Calu3 (cell line): Measurements from ENCODE around the gene ZBTB39. TPM values are rescaled to one million over a fixed set of nuclear protein-coding genes. Genes with fewer than 3 reads are reported as not detected.
A peak's percentile ranks its signal among the peaks of the same experiment; 100 is the strongest.
"Not testable (repeated sequence)": the region's sequence is repeated elsewhere in the genome, so short reads cannot be mapped to it uniquely, and the experiment has no call there.

Source experiments
- Bru-seq: library from RNA; stranded (reverse); fragments of 400-500 nt; gene quantifications from one replicate; lab custom pipeline; 2021; lab: Mats Ljungman, UMichigan
- BruChase-seq, 2 experiments: library from RNA; stranded (reverse); fragments of 400-500 nt; gene quantifications; one replicate each; lab custom pipeline; 2021; lab: Mats Ljungman, UMichigan
- BruUV-seq: library from RNA; stranded (reverse); fragments of 400-500 nt; replicated peaks from 2 replicates; lab custom pipeline; 2021; lab: Mats Ljungman, UMichigan
- CTCF ChIA-PET: fragments of 300-600 bp; sonication (Branson Sonifier 250); formaldehyde crosslinking; loops from one replicate; lab custom pipeline; 2022; ENCODE audit warnings: antibody characterized with exemption; lab: Charles Lee
- DNase-seq: peaks from one replicate; pipeline ENCODE4 v3.0.0; 2022
- H3K27ac Mint-ChIP-seq: one replicate; pipeline ENCODE4 v1.8.0; 2022; ENCODE audit warnings: mixed read lengths; ENCODE audit not compliant: unreplicated experiment
- H3K27me3 Mint-ChIP-seq: one replicate; pipeline ENCODE4 v1.8.0; 2022; ENCODE audit warnings: mixed read lengths; ENCODE audit not compliant: unreplicated experiment
- H3K36me3 Mint-ChIP-seq: one replicate; pipeline ENCODE4 v1.8.0; 2022; ENCODE audit warnings: mild to moderate bottlenecking, moderate library complexity, mixed read lengths; ENCODE audit not compliant: insufficient read depth, unreplicated experiment
- H3K4me1 Mint-ChIP-seq: one replicate; pipeline ENCODE4 v1.8.0; 2022; ENCODE audit warnings: mild to moderate bottlenecking, low read depth, mixed read lengths; ENCODE audit not compliant: unreplicated experiment
- H3K4me3 Mint-ChIP-seq: one replicate; pipeline ENCODE4 v1.8.0; 2022; ENCODE audit warnings: mild to moderate bottlenecking, low read depth, moderate library complexity, mixed read lengths; ENCODE audit not compliant: unreplicated experiment
- H3K9me3 Mint-ChIP-seq: one replicate; pipeline ENCODE4 v1.8.0; 2022; ENCODE audit warnings: low read depth, mixed read lengths; ENCODE audit not compliant: unreplicated experiment
- intact Hi-C: fragments of 100-400 bp; cut with micrococcal nuclease; formaldehyde crosslinking; loops from one replicate; pipeline ENCODE4 v1.10.0; 2022; ENCODE audit not compliant: unreplicated experiment
- long read RNA-seq: library from polyadenylated mRNA; stranded (forward); transcript quantifications from one replicate; pipeline ENCODE4 v2.0.0, GENCODE V29; 2022
- total RNA-seq: library from RNA; stranded (reverse); gene quantifications from 2 replicates; pipeline ENCODE4 v1.2.3, GENCODE V29; 2022
- TF ChIP-seq, protein P1 (sequence below): fragments of 200-600 bp; IDR thresholded peaks from one replicate; pipeline ENCODE4 v1.8.0; 2022; ENCODE audit warnings: antibody characterized with exemption; ENCODE audit not compliant: unreplicated experiment

ZBTB39 gene, protein sequence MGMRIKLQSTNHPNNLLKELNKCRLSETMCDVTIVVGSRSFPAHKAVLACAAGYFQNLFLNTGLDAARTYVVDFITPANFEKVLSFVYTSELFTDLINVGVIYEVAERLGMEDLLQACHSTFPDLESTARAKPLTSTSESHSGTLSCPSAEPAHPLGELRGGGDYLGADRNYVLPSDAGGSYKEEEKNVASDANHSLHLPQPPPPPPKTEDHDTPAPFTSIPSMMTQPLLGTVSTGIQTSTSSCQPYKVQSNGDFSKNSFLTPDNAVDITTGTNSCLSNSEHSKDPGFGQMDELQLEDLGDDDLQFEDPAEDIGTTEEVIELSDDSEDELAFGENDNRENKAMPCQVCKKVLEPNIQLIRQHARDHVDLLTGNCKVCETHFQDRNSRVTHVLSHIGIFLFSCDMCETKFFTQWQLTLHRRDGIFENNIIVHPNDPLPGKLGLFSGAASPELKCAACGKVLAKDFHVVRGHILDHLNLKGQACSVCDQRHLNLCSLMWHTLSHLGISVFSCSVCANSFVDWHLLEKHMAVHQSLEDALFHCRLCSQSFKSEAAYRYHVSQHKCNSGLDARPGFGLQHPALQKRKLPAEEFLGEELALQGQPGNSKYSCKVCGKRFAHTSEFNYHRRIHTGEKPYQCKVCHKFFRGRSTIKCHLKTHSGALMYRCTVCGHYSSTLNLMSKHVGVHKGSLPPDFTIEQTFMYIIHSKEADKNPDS
- total RNA-seq (10.8 and 11.0 TPM in 2 replicates), Bru-seq, nascent RNA (percentile 78 among the genes with signal in this experiment), BruChase-seq, experiment 1, labeled RNA remaining after a 6-hour chase (percentile 69 among the genes with signal in this experiment), BruChase-seq, experiment 2, labeled RNA remaining after a 2-hour chase (percentile 88 among the genes with signal in this experiment)
- long read RNA-seq, full-length matches to known transcripts: 3 of 4 reads
- long read RNA-seq, partial matches to known transcripts: 0 of 4 reads
- long read RNA-seq, other reads (novel, unspliced or antisense): 1 of 4 reads

DNA sequence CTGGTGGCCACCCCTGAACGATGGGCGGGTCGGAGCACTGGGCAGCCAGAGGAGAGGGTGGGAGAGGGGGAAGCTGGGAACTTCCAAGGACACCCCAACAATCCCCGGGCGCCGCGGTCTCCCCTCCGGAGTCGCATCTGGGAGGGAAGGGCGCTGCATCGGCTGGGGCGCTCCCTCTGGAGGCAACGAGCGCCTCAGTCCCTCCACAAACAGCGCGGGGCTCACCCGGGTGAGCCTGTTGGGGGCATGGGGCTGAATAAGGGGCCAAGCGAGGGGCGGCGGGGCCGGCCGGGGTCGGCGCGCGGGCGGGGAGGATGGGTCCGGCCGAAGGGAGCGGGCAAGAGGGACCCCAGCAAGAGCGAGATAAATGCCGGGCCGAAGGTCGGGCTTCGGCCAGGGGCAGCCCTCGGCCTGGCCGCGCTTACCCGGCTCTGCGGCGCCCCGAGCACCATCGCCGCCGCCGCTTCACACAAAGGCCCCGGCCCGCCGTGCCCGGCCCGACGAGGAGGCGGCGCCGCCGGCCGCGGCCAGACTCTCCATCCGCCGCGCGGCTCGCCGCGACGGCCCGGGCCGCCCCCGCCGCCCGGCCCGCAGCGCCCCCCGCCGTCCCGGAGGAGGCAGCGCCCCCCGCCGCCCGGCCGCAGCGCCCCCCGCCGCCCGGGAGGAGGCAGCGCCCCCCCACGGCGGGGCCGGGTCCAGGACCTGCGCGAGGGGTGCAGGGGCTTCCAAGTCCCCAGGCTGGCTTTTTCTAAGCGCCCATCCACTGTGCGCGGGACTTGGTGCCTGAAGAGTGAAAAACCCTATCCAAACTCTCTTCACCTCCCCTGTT, at the start of gene ZBTB39:
TSS of gene ZBTB39 (minus strand) at position 567 of the 829 bp plus-strand sequence. CDS start 1,629 bp downstream, outside the sequence.
- BruUV-seq: no TSS peak
- peak; percentile 85 for DNase-seq
- no peaks in the 10 kb centered on the region for H3K9me3 Mint-ChIP-seq
- CTCF ChIA-PET: interaction anchor here (0.6 kb wide), 1 partner anchor 12 kb away, joined by 9 read pairs; no protein-coding TSS in a partner anchor
- peaks cover 15% of the 10 kb centered on the region for H3K36me3 Mint-ChIP-seq
- H3K27ac Mint-ChIP-seq: peak within 1 kb of the TSS; percentile 69
- H3K4me3 Mint-ChIP-seq: peak within 1 kb of the TSS; percentile 93
- intact Hi-C loops: no loop called here
- peaks cover 18% of the 10 kb centered on the region for H3K27me3 Mint-ChIP-seq
- peaks cover 18% of the 10 kb centered on the region for H3K4me1 Mint-ChIP-seq
- TF ChIP-seq, protein P1, sequence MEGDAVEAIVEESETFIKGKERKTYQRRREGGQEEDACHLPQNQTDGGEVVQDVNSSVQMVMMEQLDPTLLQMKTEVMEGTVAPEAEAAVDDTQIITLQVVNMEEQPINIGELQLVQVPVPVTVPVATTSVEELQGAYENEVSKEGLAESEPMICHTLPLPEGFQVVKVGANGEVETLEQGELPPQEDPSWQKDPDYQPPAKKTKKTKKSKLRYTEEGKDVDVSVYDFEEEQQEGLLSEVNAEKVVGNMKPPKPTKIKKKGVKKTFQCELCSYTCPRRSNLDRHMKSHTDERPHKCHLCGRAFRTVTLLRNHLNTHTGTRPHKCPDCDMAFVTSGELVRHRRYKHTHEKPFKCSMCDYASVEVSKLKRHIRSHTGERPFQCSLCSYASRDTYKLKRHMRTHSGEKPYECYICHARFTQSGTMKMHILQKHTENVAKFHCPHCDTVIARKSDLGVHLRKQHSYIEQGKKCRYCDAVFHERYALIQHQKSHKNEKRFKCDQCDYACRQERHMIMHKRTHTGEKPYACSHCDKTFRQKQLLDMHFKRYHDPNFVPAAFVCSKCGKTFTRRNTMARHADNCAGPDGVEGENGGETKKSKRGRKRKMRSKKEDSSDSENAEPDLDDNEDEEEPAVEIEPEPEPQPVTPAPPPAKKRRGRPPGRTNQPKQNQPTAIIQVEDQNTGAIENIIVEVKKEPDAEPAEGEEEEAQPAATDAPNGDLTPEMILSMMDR: peak; percentile 49

DNA sequence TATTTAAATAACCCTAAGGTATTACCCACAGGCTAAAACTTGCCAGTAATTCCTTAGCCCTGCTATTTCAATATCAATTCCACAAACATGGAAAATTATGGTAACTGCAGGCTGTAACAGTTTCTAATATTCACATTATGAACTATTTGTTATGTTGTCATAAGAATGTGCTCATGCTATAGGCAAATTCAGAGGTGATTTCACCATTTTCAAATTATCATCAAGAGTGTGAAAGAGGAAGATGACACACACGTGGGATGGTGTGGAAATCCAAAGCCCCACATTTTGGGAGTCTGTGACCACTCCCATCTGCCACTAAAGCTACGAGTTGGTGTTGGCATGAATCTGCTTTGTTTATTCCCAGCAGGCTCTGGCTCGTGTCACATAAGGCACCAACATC, 49.5 kb upstream of the ZBTB39 start:
- H3K4me1 Mint-ChIP-seq: no peaks in the 10 kb centered on the region
- DNase-seq: no peak
- peaks cover 9% of the 10 kb centered on the region for H3K36me3 Mint-ChIP-seq
- intact Hi-C loops: no loop called here
- no peaks in the 10 kb centered on the region for H3K9me3 Mint-ChIP-seq
- H3K27ac Mint-ChIP-seq: no peak overlapping the region
- no TSS peak for BruUV-seq
- TF ChIP-seq, protein P1: no peak
- no peak overlapping the region for H3K4me3 Mint-ChIP-seq
- H3K27me3 Mint-ChIP-seq: no peaks in the 10 kb centered on the region
- CTCF ChIA-PET: interaction anchor here (1.7 kb wide), 1 partner anchor 23 kb away, joined by 3 read pairs; no protein-coding TSS in a partner anchor

DNA sequence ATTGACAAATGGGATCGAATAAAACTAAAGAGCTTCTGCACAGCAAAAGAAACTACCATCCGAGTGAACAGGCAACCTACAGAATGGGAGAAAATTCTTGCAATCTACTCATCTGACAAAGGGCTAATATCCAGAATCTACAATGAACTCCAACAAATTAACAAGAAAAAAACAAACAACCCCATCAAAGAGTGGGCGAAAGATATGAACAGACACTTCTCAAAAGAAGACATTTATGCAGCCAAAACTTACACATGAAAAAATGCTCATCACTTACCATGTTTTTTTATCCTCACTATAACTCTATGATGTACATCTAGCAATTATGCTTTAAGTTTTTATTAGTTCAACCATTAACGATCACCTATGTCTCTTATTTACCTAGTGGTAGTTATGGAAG, 47.6 kb upstream of the ZBTB39 start:
- H3K9me3 Mint-ChIP-seq, DNase-seq, H3K36me3 Mint-ChIP-seq, BruUV-seq, H3K27me3 Mint-ChIP-seq, intact Hi-C loops, H3K27ac Mint-ChIP-seq, H3K4me1 Mint-ChIP-seq, CTCF ChIA-PET, H3K4me3 Mint-ChIP-seq: not testable (repeated sequence)

DNA sequence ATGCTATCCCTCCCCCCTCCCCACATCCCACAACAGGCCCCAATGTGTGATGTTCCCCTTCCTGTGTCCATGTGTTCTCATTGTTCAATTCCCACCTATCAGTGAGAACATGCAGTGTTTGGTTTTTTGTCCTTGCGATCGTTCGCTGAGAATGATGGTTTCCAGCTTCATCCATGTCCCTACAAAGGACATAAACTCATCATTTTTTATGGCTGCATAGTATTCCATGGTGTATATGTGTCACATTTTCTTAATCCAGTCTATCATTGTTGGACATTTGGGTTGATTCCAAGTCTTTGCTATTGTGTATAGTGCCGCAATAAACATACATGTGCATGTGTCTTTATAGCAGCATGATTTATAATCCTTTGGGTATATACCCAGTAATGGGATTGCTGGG, 46.8 kb upstream of the ZBTB39 start:
- BruUV-seq, H3K36me3 Mint-ChIP-seq, H3K9me3 Mint-ChIP-seq, H3K27ac Mint-ChIP-seq, intact Hi-C loops, H3K4me3 Mint-ChIP-seq, H3K27me3 Mint-ChIP-seq, DNase-seq: not testable (repeated sequence)
- CTCF ChIA-PET: interaction anchor here (1.0 kb wide), 1 partner anchor 66 kb away, joined by 3 read pairs; no protein-coding TSS in a partner anchor
- H3K4me1 Mint-ChIP-seq: peaks cover 16% of the 10 kb centered on the region
